ENCODE data around the gene ABCE1. TPM values are rescaled to one million over a fixed set of nuclear protein-coding genes. Genes with fewer than 3 reads are reported as not detected.

Gene ABCE1
- total and polyA plus RNA-seq, 2 donors (not counting 3 experiments of a cell fraction or from before 2014, with no cell fraction given) = 38.4 to 114 TPM

DNA sequence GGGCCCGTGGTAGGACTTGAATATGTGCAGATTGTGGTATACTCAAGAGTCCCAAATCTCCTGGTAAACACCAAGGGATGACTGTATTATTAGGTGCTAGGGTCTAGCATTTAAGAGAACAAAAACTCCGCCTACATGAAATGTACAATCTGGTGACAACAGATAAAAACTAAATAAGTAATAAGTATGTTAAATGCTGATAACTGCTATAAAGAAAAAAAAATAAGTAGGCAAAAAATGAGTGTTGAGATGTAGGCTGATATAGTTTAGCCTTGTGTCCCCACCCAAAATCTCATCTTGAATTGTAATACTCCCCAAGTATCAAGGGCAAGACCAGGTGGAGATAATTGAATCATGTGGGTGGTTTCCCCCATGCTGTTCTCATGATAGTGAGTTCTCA lies 58.9 kb downstream of the ABCE1 start:
- H4K20me1 ChIP-seq (replicated peaks; ENCODE audit: control insufficient read depth, extremely low read depth, insufficient read depth, low read length) = no peaks in the 10 kb centered on the region
- POLR2A ChIA-PET = no interaction called here
- H3K4me2 ChIP-seq (ENCODE audit: insufficient read depth, low read length) = no peak overlapping the region
- H3K79me2 ChIP-seq (ENCODE audit: control insufficient read depth, insufficient read depth, low read length) = peaks cover 17% of the 10 kb centered on the region
- no peak overlapping the region for H3K27ac ChIP-seq (ENCODE audit: insufficient read depth, low read depth, low read length)
- no peaks in the 10 kb centered on the region for H3K27me3 ChIP-seq (ENCODE audit: control insufficient read depth in 2 of 2, insufficient read depth in 2 of 2, low read length in 2 of 2)
- no peak overlapping the region for H3K4me3 ChIP-seq (replicated peaks in 1 of 3; ENCODE audit: insufficient read depth in 1 of 3, low read depth in 1 of 3, low read length in 3 of 3)
- BruUV-seq (replicated peaks) = no TSS peak
- peaks cover 28% of the 10 kb centered on the region for H3K4me1 ChIP-seq (ENCODE audit: control insufficient read depth, extremely low read depth, insufficient read depth, low read length)
- no peaks in the 10 kb centered on the region for H3K9me3 ChIP-seq (replicated peaks; ENCODE audit: control insufficient read depth, insufficient read depth, low read length)
- H3K36me3 ChIP-seq (ENCODE audit: control insufficient read depth in 2 of 2, extremely low read depth in 1 of 2, insufficient read depth in 2 of 2, low read length in 2 of 2) = peaks cover 9 to 12% of the 10 kb centered on the region in 2 experiments
- intact Hi-C loops (cut with micrococcal nuclease) = loop anchor here (5.0 to 10.0 kb wide), 2 partner anchors 228 to 390 kb away; no protein-coding TSS in a partner anchor
- DNase-seq (ENCODE audit: low read depth, low spot score) (no peak), FAIRE-seq (no peak)
- CTCF ChIA-PET = interaction anchor here (2.8 kb wide), 2 partner anchors 453 to 460 kb away, joined by 24 to 31 read pairs; no protein-coding TSS in a partner anchor
- no peak overlapping the region for H2AFZ ChIP-seq (ENCODE audit: low read depth, low read length)
- no peaks in the 10 kb centered on the region for H3K9me1 ChIP-seq (replicated peaks; ENCODE audit: control insufficient read depth, extremely low read depth, insufficient read depth, low read length)
- H3K9ac ChIP-seq (replicated peaks; ENCODE audit: extremely low read depth, insufficient read depth, low read length) = no peak overlapping the region
- dilution Hi-C loops (cut with MboI; ENCODE audit: extremely low pct_ligation_motif_present, low sequenced_read_pairs) = no loop called here
- no peak for TF ChIP-seq POLR2A (IDR thresholded peaks at IDR 0.05; ENCODE audit: low read depth, low read length)
- TF ChIP-seq, protein P1, sequence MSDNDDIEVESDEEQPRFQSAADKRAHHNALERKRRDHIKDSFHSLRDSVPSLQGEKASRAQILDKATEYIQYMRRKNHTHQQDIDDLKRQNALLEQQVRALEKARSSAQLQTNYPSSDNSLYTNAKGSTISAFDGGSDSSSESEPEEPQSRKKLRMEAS (IDR thresholded peaks at IDR 0.05; ENCODE audit: insufficient read depth, insufficient read length) = no peak
- TF ChIP-seq EZH2 (IDR thresholded peaks at IDR 0.05; ENCODE audit: borderline replicate concordance, low read depth, low read length, severe bottlenecking) = no peak
- no peak for TF ChIP-seq MYC (IDR thresholded peaks at IDR 0.05; ENCODE audit: low read depth, low read length)
- TF ChIP-seq, protein P2, sequence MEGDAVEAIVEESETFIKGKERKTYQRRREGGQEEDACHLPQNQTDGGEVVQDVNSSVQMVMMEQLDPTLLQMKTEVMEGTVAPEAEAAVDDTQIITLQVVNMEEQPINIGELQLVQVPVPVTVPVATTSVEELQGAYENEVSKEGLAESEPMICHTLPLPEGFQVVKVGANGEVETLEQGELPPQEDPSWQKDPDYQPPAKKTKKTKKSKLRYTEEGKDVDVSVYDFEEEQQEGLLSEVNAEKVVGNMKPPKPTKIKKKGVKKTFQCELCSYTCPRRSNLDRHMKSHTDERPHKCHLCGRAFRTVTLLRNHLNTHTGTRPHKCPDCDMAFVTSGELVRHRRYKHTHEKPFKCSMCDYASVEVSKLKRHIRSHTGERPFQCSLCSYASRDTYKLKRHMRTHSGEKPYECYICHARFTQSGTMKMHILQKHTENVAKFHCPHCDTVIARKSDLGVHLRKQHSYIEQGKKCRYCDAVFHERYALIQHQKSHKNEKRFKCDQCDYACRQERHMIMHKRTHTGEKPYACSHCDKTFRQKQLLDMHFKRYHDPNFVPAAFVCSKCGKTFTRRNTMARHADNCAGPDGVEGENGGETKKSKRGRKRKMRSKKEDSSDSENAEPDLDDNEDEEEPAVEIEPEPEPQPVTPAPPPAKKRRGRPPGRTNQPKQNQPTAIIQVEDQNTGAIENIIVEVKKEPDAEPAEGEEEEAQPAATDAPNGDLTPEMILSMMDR (IDR thresholded peaks at IDR 0.05; ENCODE audit: extremely low read depth in 1 of 2, insufficient read depth in 1 of 2, low read depth in 1 of 2, low read length in 2 of 2) = no peak
- TF ChIP-seq GATA2 (IDR thresholded peaks at IDR 0.05; ENCODE audit: insufficient read depth, insufficient read length, low read depth, low read length) = no peak
- TF ChIP-seq POLR2AphosphoS5 (IDR thresholded peaks at IDR 0.05; ENCODE audit: insufficient read depth, low read depth, low read length) = no peak
- TF ChIP-seq FOS (IDR thresholded peaks at IDR 0.05; ENCODE audit: borderline replicate concordance, insufficient read depth, low read length) = no peak
- no peak for TF ChIP-seq JUN (IDR thresholded peaks at IDR 0.05; ENCODE audit: borderline replicate concordance, insufficient read depth, insufficient read length, low read depth)
